GM19043 (cell line): ENCODE results near the gene FAM234A.
"Not testable (repeated sequence)": the region's sequence is repeated elsewhere in the genome, so short reads cannot be mapped to it uniquely, and the experiment has no call there.

Experiments used
- ATAC-seq: cut with Tn5 transposase; IDR thresholded peaks from one replicate; pipeline ENCODE4 v1.9.1; 2021; ENCODE audit warnings: low read depth; ENCODE audit not compliant: unreplicated experiment

Gene FAM234A

GRCh38 chr16:230351-230750 is 4.3 kb upstream of the FAM234A start:
- ATAC-seq: not testable (repeated sequence)

GRCh38 chr16:230949-231348 is 3.7 kb upstream of the FAM234A start:
- ATAC-seq: no peak

- no peak for ATAC-seq
Observed at GRCh38 chr16:239948-240277, 5.3 kb downstream of the FAM234A start.

- ATAC-seq: no peak
Observed at GRCh38 chr16:240559-240958, 5.9 kb downstream of the FAM234A start.

GRCh38 chr16:242281-242680 is 7.7 kb downstream of the FAM234A start:
- ATAC-seq: no peak

GRCh38 chr16:243348-243747 is 8.7 kb downstream of the FAM234A start:
- ATAC-seq: no peak

- ATAC-seq: no peak
Observed at GRCh38 chr16:245105-245504, 10.5 kb downstream of the FAM234A start.

- ATAC-seq: no peak
Observed at GRCh38 chr16:247027-247426, 12.4 kb downstream of the FAM234A start.

- no peak for ATAC-seq
Observed at GRCh38 chr16:249431-249830, 14.8 kb downstream of the FAM234A start.

- ATAC-seq: no peak
Observed at GRCh38 chr16:252366-253337, 18.0 kb downstream of the FAM234A start.

- ATAC-seq: no peak
Observed at GRCh38 chr16:253833-254232, 19.2 kb downstream of the FAM234A start.

- ATAC-seq: no peak
Observed at GRCh38 chr16:254461-254860, 19.8 kb downstream of the FAM234A start.

- ATAC-seq: no peak
Observed at GRCh38 chr16:255183-255582, 20.6 kb downstream of the FAM234A start.

GRCh38 chr16:258091-258490 is 23.5 kb downstream of the FAM234A start:
- not testable (repeated sequence) for ATAC-seq

GRCh38 chr16:259226-259625 is 24.6 kb downstream of the FAM234A start:
- ATAC-seq: no peak

GRCh38 chr16:259814-260253 is 25.2 kb downstream of the FAM234A start:
- ATAC-seq: no peak

GRCh38 chr16:260326-260725 is 25.7 kb downstream of the FAM234A start:
- no peak for ATAC-seq

GRCh38 chr16:261031-261691 is 26.5 kb downstream of the FAM234A start:
- ATAC-seq: no peak

GRCh38 chr16:262121-262745 is 27.6 kb downstream of the FAM234A start:
- no peak for ATAC-seq

GRCh38 chr16:263182-263774 is 28.7 kb downstream of the FAM234A start:
- no peak for ATAC-seq

GRCh38 chr16:263944-264343 is 29.3 kb downstream of the FAM234A start:
- no peak for ATAC-seq
